Kidney glomerular epithelial cell (primary cell): ENCODE data around the gene NCL.

Experiments used
- DNase-seq: peaks from one replicate; lab custom pipeline; 2025; lab: John Stamatoyannopoulos, UW

Gene NCL

GRCh38 chr2:231463698-231464575 is at the start of gene NCL:
Gene NCL, minus strand, starts transcription at chr2:231464484. Its CDS starts 131 bp downstream, at chr2:231464353.
- DNase-seq = peak; percentile 86

GRCh38 chr2:231513746-231514224 is 49.5 kb upstream of the NCL start:
- no peak for DNase-seq

GRCh38 chr2:231512222-231512621 is 47.9 kb upstream of the NCL start:
- no peak for DNase-seq

- no peak for DNase-seq
These were observed 39.5 kb upstream of the NCL start for GRCh38 chr2:231503766-231504165.

GRCh38 chr2:231502596-231502995 is 38.3 kb upstream of the NCL start:
- DNase-seq = no peak

- no peak for DNase-seq
These were observed 33.4 kb upstream of the NCL start for GRCh38 chr2:231497651-231498050.

- DNase-seq = no peak
These were observed 30.4 kb upstream of the NCL start for GRCh38 chr2:231494669-231495068.

- no peak for DNase-seq
These were observed 26.5 kb upstream of the NCL start for GRCh38 chr2:231490801-231491200.

GRCh38 chr2:231489990-231490389 is 25.7 kb upstream of the NCL start:
- DNase-seq = no peak

- DNase-seq = no peak
These were observed 24.0 kb upstream of the NCL start for GRCh38 chr2:231488331-231488730.

GRCh38 chr2:231486851-231487596 is 22.7 kb upstream of the NCL start:
- DNase-seq = no peak

- DNase-seq = no peak
These were observed 19.4 kb upstream of the NCL start for GRCh38 chr2:231483398-231484329.

- peak; percentile 53 for DNase-seq
These were observed 18.6 kb upstream of the NCL start for GRCh38 chr2:231482806-231483391.

GRCh38 chr2:231480781-231481180 is 16.5 kb upstream of the NCL start:
- no peak for DNase-seq

- no peak for DNase-seq
These were observed 15.2 kb upstream of the NCL start for GRCh38 chr2:231479455-231479854.

- DNase-seq = no peak
These were observed 12.6 kb upstream of the NCL start for GRCh38 chr2:231476920-231477319.

GRCh38 chr2:231475965-231476364 is 11.7 kb upstream of the NCL start:
- DNase-seq = no peak

GRCh38 chr2:231472816-231473215 is 8.5 kb upstream of the NCL start:
- no peak for DNase-seq

GRCh38 chr2:231470246-231470900 is 6.1 kb upstream of the NCL start:
- no peak for DNase-seq

- DNase-seq = no peak
These were observed 5.3 kb upstream of the NCL start for GRCh38 chr2:231469583-231469950.
